HepG2 (cell line): ENCODE data around the gene AXIN1. TPM values are rescaled to one million over a fixed set of nuclear protein-coding genes. Genes with fewer than 3 reads are reported as not detected.

Source experiments
- ATRX ChIP-seq: sonication (generic); formaldehyde crosslinking; IDR thresholded peaks from 2 replicates; pipeline ENCODE4 v1.4.0; 2020; ENCODE audit warnings: missing genetic modification reagents, borderline replicate concordance
- CEBPB ChIP-seq: IDR thresholded peaks from 2 replicates; pipeline ENCODE4 v1.6.1; 2011; ENCODE audit warnings: low read depth, low read length, improper control_type of control experiment, borderline replicate concordance
- HDAC2 ChIP-seq: sonication (generic); formaldehyde crosslinking; IDR thresholded peaks from 2 replicates; pipeline ENCODE4 v1.4.0; 2020; ENCODE audit warnings: missing genetic modification reagents
- MED8 ChIP-seq: sonication (generic); formaldehyde crosslinking; IDR thresholded peaks from 2 replicates; pipeline ENCODE4 v1.8.1; 2023; ENCODE audit warnings: mild to moderate bottlenecking, missing genetic modification reagents; ENCODE audit not compliant: insufficient replicate concordance
- PPARG ChIP-seq: conservative IDR thresholded peaks from 2 replicates; pipeline ENCODE4 v1.6.1; 2016; ENCODE audit warnings: missing biosample characterization, missing genetic modification reagents
- SIN3B ChIP-seq: fragments of 150-350 bp; IDR thresholded peaks from 2 replicates; pipeline ENCODE4 v1.6.1; 2014; ENCODE audit warnings: low read length
- SMAD3 ChIP-seq: sonication (generic); formaldehyde crosslinking; IDR thresholded peaks from 2 replicates; pipeline ENCODE4 v1.4.0; 2020; ENCODE audit warnings: missing genetic modification reagents
- SMC3 ChIP-seq: IDR thresholded peaks from 2 replicates; pipeline ENCODE4 v1.6.1; 2011; ENCODE audit warnings: low read length, improper control_type of control experiment
- SOX6 ChIP-seq, 2 experiments: fragments of 450-650 bp in 1 of 2; sonication (generic) in 1 of 2; formaldehyde crosslinking in 1 of 2; IDR thresholded peaks; 2 replicates each; pipeline versions ENCODE4 v1.4.0 to v1.6.1; 2017 to 2020; ENCODE audit warnings: antibody characterized with exemption in 1 of 2, mild to moderate bottlenecking in 1 of 2, missing genetic modification reagents in 1 of 2
- TCF12 ChIP-seq, 2 experiments: fragments of 450-650 bp in 1 of 2; sonication (generic) in 1 of 2; formaldehyde crosslinking in 1 of 2; IDR thresholded peaks; 2 replicates each; pipeline versions ENCODE4 v1.6.1 to v1.8.0; 2017 to 2022; ENCODE audit warnings: antibody characterized with exemption in 1 of 2, mild to moderate bottlenecking in 1 of 2, missing genetic modification reagents in 1 of 2, moderate library complexity in 1 of 2
- ZNF256 ChIP-seq: sonication (generic); formaldehyde crosslinking; conservative IDR thresholded peaks from 2 replicates; pipeline ENCODE4 v1.4.0; 2020; ENCODE audit warnings: missing genetic modification reagents
- ZNF329 ChIP-seq: sonication (generic); formaldehyde crosslinking; IDR thresholded peaks from 2 replicates; pipeline ENCODE4 v1.9.0; 2021; ENCODE audit warnings: low read depth, mild to moderate bottlenecking, missing genetic modification reagents
- ZNF530 ChIP-seq: sonication (generic); formaldehyde crosslinking; IDR thresholded peaks from 2 replicates; pipeline ENCODE4 v1.5.0; 2020; ENCODE audit warnings: low read depth, mild to moderate bottlenecking, missing genetic modification reagents
- ZNF562 ChIP-seq: sonication (generic); formaldehyde crosslinking; IDR thresholded peaks from 2 replicates; pipeline ENCODE4 v1.8.0; 2022; ENCODE audit warnings: missing genetic modification reagents, borderline replicate concordance
- ZNF616 ChIP-seq: sonication (generic); formaldehyde crosslinking; IDR thresholded peaks from 2 replicates; pipeline ENCODE4 v1.5.0; 2020; ENCODE audit warnings: low read depth, mild to moderate bottlenecking, missing genetic modification reagents
- ZNF883 ChIP-seq: sonication (generic); formaldehyde crosslinking; IDR thresholded peaks from 2 replicates; pipeline ENCODE4 v1.5.1; 2020; ENCODE audit warnings: mild to moderate bottlenecking, missing genetic modification reagents; ENCODE audit errors: not compliant biosample characterization
- polyA plus RNA-seq, 8 experiments: library from polyadenylated mRNA; depleted of rRNA in 3 of 8; stranded (reverse) in 7 of 8; unstranded in 1 of 8; fragments of >200 nt; fragmentation: Illumina TruSeq in 4 of 8; extraction: Trizol in 4 of 8; gene quantifications; 2 replicates each; pipeline versions ENCODE4 v1.2.1 to v1.2.3, GENCODE V29; 2011 to 2016; ENCODE audit warnings: low read depth in 4 of 8, missing spikeins in 1 of 8, mixed read lengths in 1 of 8; ENCODE audit not compliant: insufficient read depth in 1 of 8
- total RNA-seq, 5 experiments: library from RNA; depleted of rRNA; stranded (reverse); fragments of >200 nt; fragmentation: Illumina TruSeq; extraction: Trizol; gene quantifications; 2 replicates each; pipeline ENCODE4 v1.2.3, GENCODE V29; 2016; ENCODE audit warnings: low read depth in 1 of 5
- TF ChIP-seq, protein P1 (sequence below): sonication (generic); formaldehyde crosslinking; IDR thresholded peaks from 2 replicates; pipeline ENCODE4 v1.5.0; 2020; ENCODE audit warnings: mild to moderate bottlenecking, missing genetic modification reagents
- TF ChIP-seq, protein P2 (sequence below): sonication (generic); formaldehyde crosslinking; IDR thresholded peaks from 2 replicates; pipeline ENCODE4 v1.5.0; 2020; ENCODE audit warnings: missing genetic modification reagents
- TF ChIP-seq, protein P3 (sequence below): sonication (generic); formaldehyde crosslinking; IDR thresholded peaks from 2 replicates; pipeline ENCODE4 v1.4.0; 2020; ENCODE audit warnings: missing genetic modification reagents
- TF ChIP-seq, protein P4 (sequence below): sonication (generic); formaldehyde crosslinking; IDR thresholded peaks from 2 replicates; pipeline ENCODE4 v1.5.1; 2020; ENCODE audit warnings: missing genetic modification reagents, mild to moderate bottlenecking, borderline replicate concordance

The AXIN1 gene
- total and polyA plus RNA-seq, 2 of the 13 experiments (the other 11 are each of a cell fraction or from before 2014, with no cell fraction given): 24.0 to 26.0 TPM

DNA sequence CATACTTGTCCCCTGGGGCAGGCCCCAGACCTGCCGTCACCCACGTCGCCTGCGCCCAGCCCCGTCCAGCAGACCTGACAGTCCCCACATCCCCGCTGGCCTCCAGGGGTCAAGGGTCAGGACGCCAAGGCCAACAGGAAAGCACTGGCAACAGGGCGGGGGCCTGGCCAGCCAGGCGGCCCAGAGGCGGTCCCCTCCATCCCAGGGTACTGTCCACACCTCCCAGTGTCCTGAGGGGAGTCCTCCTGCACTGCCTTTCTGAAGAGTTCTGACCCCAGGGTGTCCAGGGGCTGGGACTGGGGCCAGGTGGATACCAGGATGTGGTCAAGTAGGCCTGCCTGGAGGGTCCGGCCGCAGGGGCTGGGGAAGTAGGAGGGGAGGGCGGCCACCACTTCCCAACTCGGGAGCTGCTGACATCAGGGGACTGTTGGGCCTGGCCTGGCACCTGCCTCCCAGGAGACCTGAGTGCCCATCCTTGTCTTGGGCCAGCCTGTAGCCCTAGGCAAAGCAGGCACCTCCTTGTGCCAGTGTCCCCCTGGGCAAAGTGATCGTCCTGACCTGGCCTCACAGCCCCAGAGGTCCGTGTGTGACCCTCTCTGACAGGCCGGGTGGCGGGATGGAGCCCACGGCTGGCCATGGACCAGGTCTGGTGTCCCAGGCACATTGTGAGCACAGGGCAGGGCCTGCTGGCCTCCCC is 6.7 kb upstream of the AXIN1 start (continued):
- no peak for TF ChIP-seq ZNF530
- TF ChIP-seq ZNF256 (CRISPR knock-in tag): no peak
- no peak for TF ChIP-seq ZNF616 (CRISPR knock-in tag)
- TF ChIP-seq ZNF562 (CRISPR knock-in tag): no peak
- TF ChIP-seq, protein P1, sequence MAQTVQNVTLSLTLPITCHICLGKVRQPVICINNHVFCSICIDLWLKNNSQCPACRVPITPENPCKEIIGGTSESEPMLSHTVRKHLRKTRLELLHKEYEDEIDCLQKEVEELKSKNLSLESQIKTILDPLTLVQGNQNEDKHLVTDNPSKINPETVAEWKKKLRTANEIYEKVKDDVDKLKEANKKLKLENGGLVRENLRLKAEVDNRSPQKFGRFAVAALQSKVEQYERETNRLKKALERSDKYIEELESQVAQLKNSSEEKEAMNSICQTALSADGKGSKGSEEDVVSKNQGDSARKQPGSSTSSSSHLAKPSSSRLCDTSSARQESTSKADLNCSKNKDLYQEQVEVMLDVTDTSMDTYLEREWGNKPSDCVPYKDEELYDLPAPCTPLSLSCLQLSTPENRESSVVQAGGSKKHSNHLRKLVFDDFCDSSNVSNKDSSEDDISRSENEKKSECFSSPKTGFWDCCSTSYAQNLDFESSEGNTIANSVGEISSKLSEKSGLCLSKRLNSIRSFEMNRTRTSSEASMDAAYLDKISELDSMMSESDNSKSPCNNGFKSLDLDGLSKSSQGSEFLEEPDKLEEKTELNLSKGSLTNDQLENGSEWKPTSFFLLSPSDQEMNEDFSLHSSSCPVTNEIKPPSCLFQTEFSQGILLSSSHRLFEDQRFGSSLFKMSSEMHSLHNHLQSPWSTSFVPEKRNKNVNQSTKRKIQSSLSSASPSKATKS (CRISPR knock-in tag): no peak
- TF ChIP-seq, protein P2, sequence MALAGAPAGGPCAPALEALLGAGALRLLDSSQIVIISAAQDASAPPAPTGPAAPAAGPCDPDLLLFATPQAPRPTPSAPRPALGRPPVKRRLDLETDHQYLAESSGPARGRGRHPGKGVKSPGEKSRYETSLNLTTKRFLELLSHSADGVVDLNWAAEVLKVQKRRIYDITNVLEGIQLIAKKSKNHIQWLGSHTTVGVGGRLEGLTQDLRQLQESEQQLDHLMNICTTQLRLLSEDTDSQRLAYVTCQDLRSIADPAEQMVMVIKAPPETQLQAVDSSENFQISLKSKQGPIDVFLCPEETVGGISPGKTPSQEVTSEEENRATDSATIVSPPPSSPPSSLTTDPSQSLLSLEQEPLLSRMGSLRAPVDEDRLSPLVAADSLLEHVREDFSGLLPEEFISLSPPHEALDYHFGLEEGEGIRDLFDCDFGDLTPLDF (CRISPR knock-in tag): no peak
- TF ChIP-seq SIN3B: no peak
- TF ChIP-seq SOX6 (IDR thresholded peaks at IDR 0.05): no peak
- TF ChIP-seq SOX6 (CRISPR knock-in tag; IDR thresholded peaks at IDR 0.05): peak; percentile 50; the same call in 1 of the 2 replicates
- peak; percentile 91 for TF ChIP-seq HDAC2 (CRISPR knock-in tag)
- peak; percentile 38 for TF ChIP-seq ZNF883 (CRISPR knock-in tag)
- peak; percentile 31; the same call in 1 of the 2 replicates for TF ChIP-seq SMAD3 (CRISPR knock-in tag)
- no peak for TF ChIP-seq TCF12 (IDR thresholded peaks at IDR 0.05)
- TF ChIP-seq TCF12 (CRISPR knock-in tag; IDR thresholded peaks at IDR 0.05): no peak; the same call in 1 of the 2 replicates
- TF ChIP-seq, protein P3, sequence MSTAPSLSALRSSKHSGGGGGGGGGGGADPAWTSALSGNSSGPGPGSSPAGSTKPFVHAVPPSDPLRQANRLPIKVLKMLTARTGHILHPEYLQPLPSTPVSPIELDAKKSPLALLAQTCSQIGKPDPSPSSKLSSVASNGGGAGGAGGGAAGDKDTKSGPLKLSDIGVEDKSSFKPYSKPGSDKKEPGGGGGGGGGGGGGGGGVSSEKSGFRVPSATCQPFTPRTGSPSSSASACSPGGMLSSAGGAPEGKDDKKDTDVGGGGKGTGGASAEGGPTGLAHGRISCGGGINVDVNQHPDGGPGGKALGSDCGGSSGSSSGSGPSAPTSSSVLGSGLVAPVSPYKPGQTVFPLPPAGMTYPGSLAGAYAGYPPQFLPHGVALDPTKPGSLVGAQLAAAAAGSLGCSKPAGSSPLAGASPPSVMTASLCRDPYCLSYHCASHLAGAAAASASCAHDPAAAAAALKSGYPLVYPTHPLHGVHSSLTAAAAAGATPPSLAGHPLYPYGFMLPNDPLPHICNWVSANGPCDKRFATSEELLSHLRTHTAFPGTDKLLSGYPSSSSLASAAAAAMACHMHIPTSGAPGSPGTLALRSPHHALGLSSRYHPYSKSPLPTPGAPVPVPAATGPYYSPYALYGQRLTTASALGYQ (CRISPR knock-in tag): peak; percentile 42; the same call in 1 of the 2 replicates
- peak; percentile 51 for TF ChIP-seq MED8 (CRISPR knock-in tag)
- TF ChIP-seq ATRX: no peak
- TF ChIP-seq CEBPB: no peak
- TF ChIP-seq ZNF329: no peak
- no peak for TF ChIP-seq SMC3
- TF ChIP-seq, protein P4, sequence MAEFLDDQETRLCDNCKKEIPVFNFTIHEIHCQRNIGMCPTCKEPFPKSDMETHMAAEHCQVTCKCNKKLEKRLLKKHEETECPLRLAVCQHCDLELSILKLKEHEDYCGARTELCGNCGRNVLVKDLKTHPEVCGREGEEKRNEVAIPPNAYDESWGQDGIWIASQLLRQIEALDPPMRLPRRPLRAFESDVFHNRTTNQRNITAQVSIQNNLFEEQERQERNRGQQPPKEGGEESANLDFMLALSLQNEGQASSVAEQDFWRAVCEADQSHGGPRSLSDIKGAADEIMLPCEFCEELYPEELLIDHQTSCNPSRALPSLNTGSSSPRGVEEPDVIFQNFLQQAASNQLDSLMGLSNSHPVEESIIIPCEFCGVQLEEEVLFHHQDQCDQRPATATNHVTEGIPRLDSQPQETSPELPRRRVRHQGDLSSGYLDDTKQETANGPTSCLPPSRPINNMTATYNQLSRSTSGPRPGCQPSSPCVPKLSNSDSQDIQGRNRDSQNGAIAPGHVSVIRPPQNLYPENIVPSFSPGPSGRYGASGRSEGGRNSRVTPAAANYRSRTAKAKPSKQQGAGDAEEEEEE (CRISPR knock-in tag): no peak
- TF ChIP-seq PPARG (CRISPR knock-in tag): no peak
